GM12891 (cell line): ENCODE data around the gene STT3A.

Source experiments
- PAX5 ChIP-seq: IDR thresholded peaks from 2 replicates; pipeline ENCODE4 v1.6.1; 2011; ENCODE audit warnings: low read length, moderate library complexity, mild to moderate bottlenecking; ENCODE audit not compliant: insufficient read depth, severe bottlenecking
- POLR2A ChIP-seq: IDR thresholded peaks from 2 replicates; pipeline ENCODE4 v1.6.1; 2011; ENCODE audit warnings: low read depth, low read length, control low read depth
- POLR2AphosphoS5 ChIP-seq: IDR thresholded peaks from 2 replicates; pipeline ENCODE4 v1.6.1; 2011; ENCODE audit warnings: low read depth, low read length, control low read depth
- POU2F2 ChIP-seq: IDR thresholded peaks from 2 replicates; pipeline ENCODE4 v1.6.1; 2011; ENCODE audit warnings: low read depth, mild to moderate bottlenecking, control low read depth, low read length, moderate library complexity
- SPI1 ChIP-seq: IDR thresholded peaks from 2 replicates; pipeline ENCODE4 v1.6.1; 2011; ENCODE audit warnings: low read depth, low read length, control low read depth
- TAF1 ChIP-seq: IDR thresholded peaks from 2 replicates; pipeline ENCODE4 v1.6.1; 2011; ENCODE audit warnings: low read depth, low read length, control low read depth

GRCh38 chr11:125583496-125583895 lies 9.2 kb upstream of the STT3A start:
- TF ChIP-seq POLR2A (no peak), POLR2AphosphoS5 (no peak), TAF1 (no peak), SPI1 (no peak), POU2F2 (no peak), PAX5 (no peak)
